ENCODE data around the gene APCDD1. TPM values are rescaled to one million over a fixed set of nuclear protein-coding genes. Genes with fewer than 3 reads are reported as not detected.

The APCDD1 gene
- total RNA-seq, 2 experiments from 2014 or later = not detected

DNA sequence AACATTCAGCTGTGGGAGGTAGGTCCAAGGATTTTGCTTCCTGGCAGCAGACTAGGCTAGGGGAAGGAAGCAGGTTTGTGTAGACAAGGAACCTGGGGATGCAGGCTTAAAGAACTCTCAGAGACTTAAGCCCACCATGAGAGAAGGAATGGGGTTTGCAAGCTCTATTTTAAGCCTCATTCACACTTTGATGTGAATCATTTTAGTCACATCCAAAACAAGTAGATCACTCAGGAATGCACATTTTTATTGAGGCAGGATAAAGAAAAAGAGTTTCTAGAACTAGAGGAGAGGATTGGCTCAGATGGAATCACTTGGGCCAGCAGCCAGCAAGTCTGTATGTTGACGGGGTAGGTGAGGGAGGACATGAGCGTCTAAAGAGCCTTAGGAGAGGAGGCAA, 68.1 kb downstream of the APCDD1 start:
- CTCF ChIA-PET = no interaction called here
- Mint-ChIP-seq H3K27me3 (peaks cover 30% of the 10 kb centered on the region), H3K27ac (no peak overlapping the region), H3K36me3 (ENCODE audit: low read depth) (peaks cover 6% of the 10 kb centered on the region), H3K4me1 (peaks cover 29% of the 10 kb centered on the region), H3K9me3 (no peaks in the 10 kb centered on the region), H3K4me3 (no peak overlapping the region)
- POLR2A ChIA-PET = no interaction called here
- DNase-seq = no peak

DNA sequence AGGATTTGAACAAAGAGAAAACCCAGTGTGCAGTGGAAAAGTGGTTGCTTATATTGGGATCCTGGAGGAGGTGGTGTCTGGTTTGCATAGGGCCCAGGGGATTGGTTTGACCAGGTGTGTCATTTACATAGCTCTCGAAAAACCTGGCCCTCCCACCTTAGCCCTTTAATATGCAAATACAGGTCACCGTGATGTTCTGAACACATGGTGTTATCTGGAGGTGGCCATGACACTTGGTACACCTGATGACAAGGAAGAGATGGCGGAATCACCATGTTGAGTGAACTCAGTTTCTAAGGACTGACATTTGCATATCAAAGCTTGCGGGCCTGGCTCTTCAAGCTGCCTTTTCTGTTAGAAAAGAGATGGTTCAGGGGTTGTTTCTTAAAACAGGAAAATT, 69.1 kb downstream of the APCDD1 start:
- ChIA-PET CTCF (no interaction called here), POLR2A (no interaction called here)
- Mint-ChIP-seq H3K9me3 (no peaks in the 10 kb centered on the region), H3K27ac (no peak overlapping the region), H3K4me3 (no peak overlapping the region), H3K36me3 (ENCODE audit: low read depth) (peaks cover 9% of the 10 kb centered on the region), H3K27me3 (peaks cover 25% of the 10 kb centered on the region), H3K4me1 (peaks cover 36% of the 10 kb centered on the region)
- no peak for DNase-seq

DNA sequence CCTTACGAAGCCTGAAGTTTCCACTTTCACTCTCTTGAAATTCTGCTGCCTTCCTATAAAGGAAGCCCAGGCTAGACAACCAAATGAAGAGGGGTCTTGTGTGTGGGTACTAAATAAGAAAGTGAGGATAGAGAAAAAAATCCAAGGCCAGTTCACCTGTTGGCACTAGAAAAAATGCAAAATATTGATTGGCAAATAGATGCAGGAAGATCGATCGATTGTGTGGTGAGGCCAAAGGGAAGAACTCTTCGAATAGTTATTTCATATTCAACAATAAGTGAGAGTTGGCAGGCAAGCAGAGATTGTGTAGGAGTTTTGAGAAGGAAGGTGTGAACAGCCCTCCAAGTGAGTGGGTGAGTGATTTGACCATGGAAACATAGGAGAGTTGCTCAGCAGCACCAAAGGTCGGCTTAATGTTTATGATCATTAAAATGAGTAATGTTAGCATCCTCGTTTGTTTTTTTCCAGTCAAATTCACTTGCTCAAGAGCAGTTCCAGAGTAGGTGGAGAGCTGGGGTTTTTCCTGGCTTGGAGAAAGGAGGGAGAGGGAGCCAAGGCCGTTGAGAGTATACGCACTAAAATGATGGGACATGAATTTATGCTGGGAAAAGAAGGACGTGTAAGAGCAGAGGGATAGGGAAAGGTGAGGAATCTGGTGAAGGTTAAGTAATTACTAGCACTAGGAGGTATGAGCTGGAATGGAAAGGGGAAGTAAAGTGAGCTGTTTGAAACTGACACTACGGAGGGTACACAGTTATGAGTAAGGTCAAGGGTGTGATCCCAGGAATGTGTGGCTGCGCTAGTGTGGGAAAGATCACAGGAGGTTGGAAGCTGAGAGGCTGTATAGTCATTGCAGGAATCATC, 70.3 kb downstream of the APCDD1 start:
- Mint-ChIP-seq H3K9me3 (no peaks in the 10 kb centered on the region), H3K36me3 (ENCODE audit: low read depth) (peaks cover 9% of the 10 kb centered on the region), H3K27me3 (peaks cover 13% of the 10 kb centered on the region), H3K4me3 (peak overlapping the region; percentile 96), H3K27ac (no peak overlapping the region), H3K4me1 (peaks cover 44% of the 10 kb centered on the region)
- POLR2A ChIA-PET = no interaction called here
- no peak for DNase-seq
- CTCF ChIA-PET = interaction anchor here (0.5 to 1.3 kb wide), 2 partner anchors 262 to 611 kb away, joined by 3 to 4 read pairs; partner anchors contain the start of gene VAPA

DNA sequence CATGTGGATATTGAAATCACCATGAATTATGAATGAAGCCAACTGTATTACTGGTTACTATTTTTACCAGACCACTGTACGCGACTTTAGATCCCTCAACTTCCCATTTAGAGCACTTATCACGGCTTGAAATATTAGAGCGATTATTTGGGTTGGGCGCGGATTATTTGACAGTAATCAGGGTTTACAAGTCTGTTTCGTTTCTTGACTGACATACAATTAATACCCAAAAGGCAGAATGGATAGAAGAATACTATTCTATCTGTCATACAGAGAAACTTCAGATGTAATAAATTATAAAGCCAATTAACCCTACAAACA, 70.9 kb downstream of the APCDD1 start:
- ChIA-PET POLR2A (interaction anchor here (0.7 to 1.0 kb wide), 7 partner anchors 8 to 714 kb away, joined by 3 to 6 read pairs (median 4); partner anchors contain the start of gene VAPA), CTCF (interaction anchor here (1.3 kb wide), 1 partner anchor 612 kb away, joined by 4 read pairs; the partner anchor contains the start of gene VAPA)
- no peak for DNase-seq
- peaks cover 13% of the 10 kb centered on the region for H3K36me3 Mint-ChIP-seq (ENCODE audit: low read depth)
- no peak overlapping the region for H3K27ac Mint-ChIP-seq
- peaks cover 10% of the 10 kb centered on the region for H3K27me3 Mint-ChIP-seq
- no peaks in the 10 kb centered on the region for H3K9me3 Mint-ChIP-seq
- H3K4me1 Mint-ChIP-seq = peaks cover 46% of the 10 kb centered on the region
- H3K4me3 Mint-ChIP-seq = peak overlapping the region; percentile 96

DNA sequence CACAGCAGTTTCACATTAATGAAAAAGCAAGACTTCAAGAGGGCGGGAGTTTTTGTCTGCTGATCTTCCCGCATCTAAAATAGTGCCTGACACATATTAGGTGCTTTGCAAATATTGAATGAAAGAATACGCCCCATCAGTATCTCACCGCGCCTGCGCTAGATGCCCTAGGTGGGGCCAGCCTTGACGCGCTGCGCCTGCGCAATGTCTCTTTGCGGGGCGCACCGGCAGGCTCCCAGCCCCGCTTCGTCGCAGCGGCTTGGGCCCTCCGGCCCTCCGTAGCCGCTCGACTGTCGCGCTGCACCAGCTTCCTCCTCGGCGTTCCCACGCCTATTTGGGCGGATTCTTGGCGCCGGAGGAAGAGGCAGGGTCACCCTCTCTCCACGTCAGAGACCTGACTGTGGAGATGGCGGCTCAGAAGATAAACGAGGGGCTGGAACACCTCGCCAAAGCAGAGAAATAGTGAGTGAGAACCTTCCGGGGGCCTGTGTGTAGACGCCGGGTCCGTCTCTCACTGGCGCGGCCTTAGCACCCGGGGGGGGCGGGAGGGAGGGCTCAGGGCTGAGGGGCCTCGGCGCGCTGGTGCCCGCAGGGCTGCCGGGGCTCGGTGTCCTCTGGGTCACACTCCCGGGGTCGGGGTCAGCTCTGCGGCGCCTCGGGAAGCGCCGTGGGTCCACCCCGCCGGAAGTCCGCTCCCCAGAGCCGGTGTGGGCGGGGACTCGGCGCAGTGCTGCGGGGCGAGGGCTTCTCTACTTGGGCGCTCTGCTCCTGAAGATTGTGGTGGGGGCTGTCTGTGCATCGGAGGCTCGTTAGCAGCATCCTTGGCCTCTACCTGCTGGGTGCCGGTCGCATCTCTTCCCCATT, 71.5 kb downstream of the APCDD1 start, which contains the start of gene NAPG:
Gene NAPG (plus strand): TSS at position 331 of the 864 bp plus-strand sequence. CDS start 76 bp downstream, at position 407.
- peak; percentile 93 for DNase-seq
- H3K27me3 Mint-ChIP-seq = peaks cover 10% of the 10 kb centered on the region
- H3K27ac Mint-ChIP-seq = peak within 1 kb of the TSS; percentile 95
- POLR2A ChIA-PET = interaction anchor here (0.7 to 1.0 kb wide), 7 partner anchors 9 to 715 kb away, joined by 3 to 6 read pairs (median 4); partner anchors contain the start of gene VAPA
- peaks cover 19% of the 10 kb centered on the region for H3K36me3 Mint-ChIP-seq (ENCODE audit: low read depth)
- H3K4me3 Mint-ChIP-seq = peak within 1 kb of the TSS; percentile 96
- CTCF ChIA-PET = interaction anchor here (1.3 kb wide), 1 partner anchor 612 kb away, joined by 4 read pairs; the partner anchor contains the start of gene VAPA
- H3K9me3 Mint-ChIP-seq = no peaks in the 10 kb centered on the region
- H3K4me1 Mint-ChIP-seq = peaks cover 52% of the 10 kb centered on the region

DNA sequence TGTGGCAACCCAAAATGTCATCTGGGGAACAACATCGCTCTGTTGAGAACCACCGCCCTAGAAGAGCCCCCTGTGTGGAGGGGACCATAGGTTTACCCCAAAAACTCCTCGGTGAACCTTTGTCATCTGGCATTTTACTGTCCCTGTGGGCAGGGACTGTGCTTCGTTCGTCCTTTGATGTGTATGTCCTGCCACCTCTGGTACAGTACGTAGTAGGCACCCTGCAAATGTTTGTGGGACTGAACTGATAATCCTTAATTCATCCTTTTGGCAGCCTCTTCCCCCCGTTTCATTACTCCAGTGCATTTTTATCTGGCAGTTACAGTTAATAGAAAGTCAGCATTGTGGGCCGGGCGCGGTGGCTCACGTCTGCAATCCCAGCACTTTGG, 72.1 kb downstream of the APCDD1 start:
- no peaks in the 10 kb centered on the region for H3K9me3 Mint-ChIP-seq
- DNase-seq = no peak
- peaks cover 53% of the 10 kb centered on the region for H3K4me1 Mint-ChIP-seq
- CTCF ChIA-PET = no interaction called here
- peaks cover 9% of the 10 kb centered on the region for H3K27me3 Mint-ChIP-seq
- H3K27ac Mint-ChIP-seq = peak overlapping the region; percentile 85
- H3K36me3 Mint-ChIP-seq (ENCODE audit: low read depth) = peaks cover 19% of the 10 kb centered on the region
- POLR2A ChIA-PET = interaction anchor here (1.6 kb wide), 1 partner anchor 17 kb away, joined by 5 read pairs; no protein-coding TSS in a partner anchor
- H3K4me3 Mint-ChIP-seq = peak overlapping the region; percentile 96

DNA sequence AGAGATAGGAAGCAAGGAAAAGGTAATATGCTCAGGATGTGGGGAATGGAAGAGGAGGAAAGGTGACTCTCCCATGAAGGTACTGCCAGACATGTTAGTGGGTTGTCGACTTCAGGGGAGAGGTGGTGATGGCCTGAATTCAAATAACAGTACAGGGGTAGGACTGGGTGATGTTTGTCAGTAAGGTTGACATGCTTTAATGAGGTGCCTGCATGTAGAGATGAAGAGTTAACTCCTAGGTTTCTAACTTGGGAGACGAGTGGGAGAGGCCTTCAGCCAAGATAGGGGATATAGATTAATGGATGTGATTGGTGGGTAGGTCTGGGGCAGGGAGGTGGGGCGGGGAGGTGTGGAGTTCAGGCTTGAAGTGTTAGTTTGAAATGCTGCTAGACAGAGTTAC, 74.0 kb downstream of the APCDD1 start:
- Mint-ChIP-seq H3K36me3 (ENCODE audit: low read depth) (peaks cover 26% of the 10 kb centered on the region), H3K4me1 (peaks cover 57% of the 10 kb centered on the region), H3K4me3 (peak overlapping the region; percentile 4), H3K27me3 (no peaks in the 10 kb centered on the region), H3K9me3 (no peaks in the 10 kb centered on the region), H3K27ac (peak overlapping the region; percentile 51)
- CTCF ChIA-PET = interaction anchor here (0.8 to 1.0 kb wide), 2 partner anchors 32 to 38 kb away, joined by 3 to 5 read pairs; no protein-coding TSS in a partner anchor
- no peak for DNase-seq
- POLR2A ChIA-PET = interaction anchor here (1.6 kb wide), 1 partner anchor 16 kb away, joined by 5 read pairs; no protein-coding TSS in a partner anchor

DNA sequence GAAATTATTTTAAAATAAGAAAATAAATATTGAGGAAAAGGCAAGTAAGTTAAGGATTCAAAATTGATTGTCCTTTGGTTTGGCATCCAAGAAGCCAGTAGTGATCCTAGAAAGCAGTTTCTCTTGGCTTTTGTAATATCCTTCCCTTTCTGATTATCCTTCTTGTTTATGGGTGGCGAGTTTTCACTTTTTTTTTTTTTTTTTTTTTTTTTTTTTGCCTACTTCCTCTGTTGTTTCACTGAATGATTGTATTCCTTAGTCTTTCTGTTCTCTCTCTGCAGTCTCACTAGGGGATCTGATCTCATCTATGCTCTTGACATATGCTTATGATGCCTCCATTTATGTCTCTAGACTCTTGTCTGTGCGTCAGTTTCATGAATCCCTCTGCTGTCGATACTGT, 75.6 kb downstream of the APCDD1 start:
- DNase-seq = no peak
- peak overlapping the region; percentile 38 for H3K4me3 Mint-ChIP-seq
- CTCF ChIA-PET = interaction anchor here (0.8 kb wide), 1 partner anchor 127 kb away, joined by 3 read pairs; no protein-coding TSS in a partner anchor
- peaks cover 54% of the 10 kb centered on the region for H3K4me1 Mint-ChIP-seq
- POLR2A ChIA-PET = no interaction called here
- peak overlapping the region; percentile 91 for H3K27ac Mint-ChIP-seq
- H3K36me3 Mint-ChIP-seq (ENCODE audit: low read depth) = peaks cover 30% of the 10 kb centered on the region
- H3K9me3 Mint-ChIP-seq = no peaks in the 10 kb centered on the region
- H3K27me3 Mint-ChIP-seq = no peaks in the 10 kb centered on the region

DNA sequence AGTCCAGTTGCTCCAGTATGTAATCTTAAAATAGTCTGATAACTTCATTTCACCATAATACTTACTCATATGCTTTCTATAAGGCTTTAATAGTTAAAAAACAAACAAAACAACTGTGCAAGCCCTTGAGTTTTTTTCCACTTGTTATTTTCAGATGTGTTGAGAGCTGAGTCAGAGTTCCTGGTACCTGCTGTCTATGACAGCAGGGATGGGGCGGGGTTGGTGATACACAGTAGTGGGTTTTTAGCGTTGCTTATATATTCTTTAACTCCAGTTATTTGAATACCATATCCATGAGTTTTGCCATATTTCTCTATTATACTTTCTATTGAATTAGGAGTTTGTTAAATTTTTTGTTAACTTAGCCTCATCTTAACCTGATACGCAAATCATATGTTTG, 76.4 kb downstream of the APCDD1 start:
- CTCF ChIA-PET = no interaction called here
- DNase-seq = peak; percentile 50
- no peaks in the 10 kb centered on the region for H3K27me3 Mint-ChIP-seq

DNA sequence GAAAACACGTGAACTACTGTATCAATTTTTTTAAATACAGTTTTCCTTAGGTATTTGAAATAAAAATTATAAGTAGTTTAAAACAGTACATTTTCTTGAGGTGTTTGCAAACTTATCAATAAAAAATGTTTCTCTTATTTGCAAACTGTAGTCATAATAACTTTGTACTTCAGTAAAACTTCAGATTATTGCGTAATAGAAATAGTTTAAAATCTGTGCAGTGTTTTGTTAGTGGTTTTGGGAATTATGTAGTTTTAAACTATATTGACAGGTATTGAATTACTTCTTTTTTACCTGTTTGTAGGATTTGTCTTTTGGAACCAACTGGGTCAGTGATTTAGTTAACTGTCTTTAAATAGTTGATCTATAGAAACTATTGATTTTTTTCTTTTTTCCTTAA, 78.7 kb downstream of the APCDD1 start:
- Mint-ChIP-seq H3K4me3 (no peak overlapping the region), H3K4me1 (peaks cover 56% of the 10 kb centered on the region), H3K27me3 (no peaks in the 10 kb centered on the region), H3K27ac (no peak overlapping the region), H3K9me3 (no peaks in the 10 kb centered on the region), H3K36me3 (ENCODE audit: low read depth) (peaks cover 44% of the 10 kb centered on the region)
- ChIA-PET CTCF (no interaction called here), POLR2A (no interaction called here)
- DNase-seq = no peak

More for the DNA sequence above, 76.4 kb downstream of the APCDD1 start:
- no peak overlapping the region for H3K4me3 Mint-ChIP-seq
- H3K27ac Mint-ChIP-seq = peak overlapping the region; percentile 91
- H3K4me1 Mint-ChIP-seq = peaks cover 49% of the 10 kb centered on the region
- POLR2A ChIA-PET = no interaction called here
- peaks cover 33% of the 10 kb centered on the region for H3K36me3 Mint-ChIP-seq (ENCODE audit: low read depth)
- no peaks in the 10 kb centered on the region for H3K9me3 Mint-ChIP-seq

DNA sequence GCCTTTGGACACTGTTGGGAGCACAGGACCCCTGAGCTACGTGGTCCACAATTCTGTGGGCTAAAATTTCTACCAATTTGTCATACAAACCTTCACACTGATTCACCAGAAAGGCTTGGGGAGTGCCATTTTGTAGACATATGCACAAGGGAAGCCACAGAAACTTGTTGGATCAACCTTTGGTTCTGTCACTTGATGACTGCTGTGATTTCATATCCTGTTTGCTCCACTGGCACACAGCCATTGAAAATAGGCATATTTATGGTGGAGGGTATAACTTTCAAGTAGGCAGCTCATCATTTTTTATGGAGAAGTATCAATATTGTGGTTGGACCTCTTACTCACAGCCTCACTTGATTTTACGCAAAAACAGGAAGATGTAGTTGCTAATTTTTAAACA, 81.8 kb downstream of the APCDD1 start:
- no peak for DNase-seq
- no peak overlapping the region for H3K27ac Mint-ChIP-seq

DNA sequence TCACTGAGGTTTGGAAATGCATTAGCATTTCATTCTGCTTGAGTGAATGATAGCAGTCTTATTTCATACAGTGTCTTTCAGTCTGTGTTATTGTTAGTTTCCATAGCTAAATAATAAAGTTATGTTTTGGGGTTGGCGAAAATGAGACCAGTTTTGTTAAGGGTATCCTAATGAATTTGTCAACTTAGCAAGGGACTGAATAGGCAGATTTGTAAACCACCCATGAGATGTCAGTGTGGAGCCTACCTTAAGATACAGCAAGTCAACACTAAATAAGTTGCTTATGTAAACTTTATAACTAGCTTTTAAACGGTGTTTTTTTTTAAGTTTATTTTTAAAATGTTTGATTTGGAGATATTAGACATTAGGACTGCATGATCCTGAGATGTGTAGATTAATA, 83.3 kb downstream of the APCDD1 start:
- Mint-ChIP-seq H3K27ac (no peak overlapping the region), H3K9me3 (no peaks in the 10 kb centered on the region), H3K4me3 (no peak overlapping the region), H3K36me3 (ENCODE audit: low read depth) (peaks cover 63% of the 10 kb centered on the region), H3K27me3 (no peaks in the 10 kb centered on the region), H3K4me1 (peaks cover 29% of the 10 kb centered on the region)
- ChIA-PET POLR2A (interaction anchor here (1.0 kb wide), 1 partner anchor 12 kb away, joined by 4 read pairs; the partner anchor contains the start of gene NAPG), CTCF (interaction anchor here (1.1 kb wide), 1 partner anchor 22 kb away, joined by 5 read pairs; no protein-coding TSS in a partner anchor)
- DNase-seq = no peak

More for the DNA sequence above, 81.8 kb downstream of the APCDD1 start:
- CTCF ChIA-PET = interaction anchor here (1.3 kb wide), 1 partner anchor 17 kb away, joined by 4 read pairs; no protein-coding TSS in a partner anchor
- Mint-ChIP-seq H3K4me3 (no peak overlapping the region), H3K36me3 (ENCODE audit: low read depth) (peaks cover 55% of the 10 kb centered on the region), H3K4me1 (peaks cover 30% of the 10 kb centered on the region), H3K9me3 (no peaks in the 10 kb centered on the region), H3K27me3 (no peaks in the 10 kb centered on the region)
- POLR2A ChIA-PET = no interaction called here

Data from activated CD4-positive, alpha-beta memory T cell treated with anti-CD3 and anti-CD28 coated beads, Interleukin-2, amount 10 ng/mL, durations not matched to agents 7 days and 5 days (primary cell).